Stimulated activated naive CD8-positive, alpha-beta T cell treated with anti-CD3 and anti-CD28 coated beads, Interleukin-15, amount 100 ng/mL, for 72 hours (primary cell): ENCODE data around the gene CTRB1.
"Not testable (repeated sequence)": the region's sequence is repeated elsewhere in the genome, so short reads cannot be mapped to it uniquely, and the experiment has no call there.

Source experiments
- ATAC-seq: fragments of 150-1000 bp; cut with Tn5 transposase; 2 replicates; pipeline ENCODE4 v1.10.0; 2021; ENCODE audit warnings: mild to moderate bottlenecking, moderate library complexity
- DNase-seq, 2 donors: peaks; one replicate each; pipeline ENCODE4 v3.0.0; 2021 to 2022
- H3K27ac Mint-ChIP-seq, 2 donors: one replicate each; pipeline ENCODE4 v1.8.0; 2022; ENCODE audit warnings: mild to moderate bottlenecking in 2 of 2, mixed read lengths in 2 of 2, moderate library complexity in 2 of 2
- H3K27me3 Mint-ChIP-seq: one replicate; pipeline ENCODE4 v1.8.0; 2022; ENCODE audit warnings: mixed read lengths
- H3K4me1 Mint-ChIP-seq: one replicate; pipeline ENCODE4 v1.8.0; 2022; ENCODE audit warnings: mild to moderate bottlenecking, mixed read lengths
- H3K4me3 Mint-ChIP-seq, 2 donors: one replicate each; pipeline ENCODE4 v1.8.0; 2022; ENCODE audit warnings: mild to moderate bottlenecking in 2 of 2, mixed read lengths in 2 of 2, moderate library complexity in 1 of 2
- H3K9me3 Mint-ChIP-seq, 2 donors: one replicate each; pipeline ENCODE4 v1.8.0; 2022; ENCODE audit warnings: mixed read lengths in 2 of 2

CTRB1 gene

DNA sequence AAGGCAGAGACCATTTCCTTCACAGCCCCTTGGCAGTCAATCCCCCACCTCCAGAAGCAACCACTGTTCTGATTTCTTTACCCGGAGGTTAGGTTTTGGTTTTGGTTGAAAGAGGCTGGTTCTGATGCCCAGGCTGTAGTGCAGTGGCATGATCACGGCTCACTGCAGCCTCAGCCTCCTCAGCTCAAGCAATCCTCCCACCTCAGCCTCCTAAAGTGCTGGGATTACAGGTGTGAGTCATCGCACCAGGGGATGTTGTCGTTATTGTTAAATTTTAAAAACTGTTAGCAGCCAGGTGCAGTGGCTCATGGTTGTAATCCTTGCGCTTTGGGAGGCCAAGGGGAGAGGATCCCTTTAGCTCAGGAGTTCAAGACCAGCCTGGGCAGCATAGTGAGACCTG, 8.8 kb upstream of the CTRB1 start:
- no peak overlapping the region for H3K27ac Mint-ChIP-seq
- no peak overlapping the region for H3K4me3 Mint-ChIP-seq
- no peaks in the 10 kb centered on the region for H3K9me3 Mint-ChIP-seq
- ATAC-seq (no peak), DNase-seq (no peak)
- H3K4me1 Mint-ChIP-seq = no peaks in the 10 kb centered on the region
- H3K27me3 Mint-ChIP-seq = peaks cover 8% of the 10 kb centered on the region

DNA sequence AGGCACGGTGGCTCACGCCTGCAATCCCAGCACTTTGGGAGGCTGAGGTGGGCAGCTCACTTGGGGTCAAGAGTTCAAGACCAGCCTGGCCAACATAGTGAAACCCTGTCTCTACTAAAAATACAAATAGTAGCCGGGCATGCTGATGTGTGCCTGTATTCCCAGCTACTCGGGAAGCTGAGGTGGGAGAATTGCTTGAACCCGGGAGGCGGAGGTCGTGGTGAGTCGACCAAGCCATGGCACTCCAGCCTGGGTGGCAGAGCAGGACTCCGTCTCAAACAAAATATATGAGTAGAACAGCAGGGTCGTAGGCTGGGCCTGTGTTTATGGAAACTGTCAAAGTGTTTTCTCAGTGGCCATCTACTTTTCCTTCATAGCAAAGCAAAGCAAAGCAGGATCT, 7.5 kb upstream of the CTRB1 start:
- not testable (repeated sequence) for H3K27me3 Mint-ChIP-seq, H3K9me3 Mint-ChIP-seq, H3K27ac Mint-ChIP-seq, ATAC-seq, H3K4me1 Mint-ChIP-seq, DNase-seq, H3K4me3 Mint-ChIP-seq

DNA sequence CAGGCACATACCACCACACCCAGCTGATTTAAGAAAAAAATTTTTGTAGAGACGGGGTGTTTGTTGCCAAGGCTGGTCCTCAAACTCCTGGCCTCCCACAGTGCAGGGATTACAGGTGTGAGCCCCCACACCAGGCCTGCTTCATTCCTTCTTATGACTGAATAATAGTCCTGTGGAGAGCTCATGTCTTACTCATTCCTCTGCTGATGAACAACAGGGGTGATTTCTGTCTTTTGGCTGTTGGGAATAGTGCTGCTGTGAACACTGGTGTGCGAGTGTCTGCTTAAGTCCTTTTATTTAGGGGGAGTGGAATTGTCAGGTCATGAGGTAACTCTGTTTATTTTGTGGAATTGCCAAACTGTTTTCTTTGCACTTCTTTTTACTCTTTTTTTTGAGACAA, 2.7 kb upstream of the CTRB1 start:
- H3K27ac Mint-ChIP-seq = peak overlapping the region in 1 of 2 donors; percentile 59
- ATAC-seq (no peak), DNase-seq (no peak)
- H3K4me3 Mint-ChIP-seq = no peak overlapping the region
- no peaks in the 10 kb centered on the region for H3K27me3 Mint-ChIP-seq
- no peaks in the 10 kb centered on the region for H3K9me3 Mint-ChIP-seq
- H3K4me1 Mint-ChIP-seq = peaks cover 21% of the 10 kb centered on the region

DNA sequence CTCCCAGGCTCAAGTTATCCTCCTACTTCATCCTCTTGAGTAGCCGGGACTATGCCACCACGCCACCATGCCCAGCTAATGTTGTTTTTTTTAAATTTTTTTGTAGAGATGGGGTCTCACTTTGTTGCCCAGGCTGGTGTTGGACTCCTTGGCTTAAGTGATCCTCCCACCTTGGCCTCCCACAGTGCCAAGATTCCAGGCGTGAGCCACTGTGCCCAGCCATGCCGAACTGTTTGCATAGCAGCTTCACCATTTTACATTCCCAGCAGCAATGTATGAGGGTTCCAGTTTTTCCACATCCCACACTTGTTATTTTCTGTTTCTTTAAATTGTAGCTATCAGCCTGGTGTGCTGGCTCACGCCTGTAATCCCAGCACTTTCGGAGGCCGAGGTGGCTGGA, 2.2 kb upstream of the CTRB1 start:
- Mint-ChIP-seq H3K27ac (peak overlapping the region in 1 of 2 donors; percentile 59), H3K4me1 (peaks cover 21% of the 10 kb centered on the region), H3K4me3 (no peak overlapping the region), H3K27me3 (no peaks in the 10 kb centered on the region), H3K9me3 (no peaks in the 10 kb centered on the region)
- no peak for DNase-seq
- ATAC-seq = no peak

DNA sequence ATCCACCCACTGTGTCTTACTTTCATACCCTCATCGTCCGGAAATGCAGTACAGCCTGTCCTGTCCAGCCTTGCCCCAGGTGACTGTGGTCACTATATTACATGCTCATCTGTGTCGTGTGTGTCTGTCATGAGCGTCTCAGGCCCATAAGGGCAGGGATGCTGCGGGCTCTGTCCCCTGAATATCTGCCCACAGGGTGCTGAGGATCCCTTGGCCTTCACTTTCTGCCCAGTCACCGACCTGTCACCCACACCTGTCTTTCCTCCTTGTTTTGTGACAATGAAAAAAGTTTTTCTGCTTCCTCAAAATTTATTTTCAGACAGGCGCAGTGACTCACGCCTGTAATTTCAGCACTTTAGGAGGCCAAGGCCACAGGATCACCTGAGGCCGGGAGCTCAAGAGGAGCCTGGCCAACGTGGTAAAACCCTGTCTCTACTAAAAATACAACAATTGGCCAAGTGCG, 1.4 kb upstream of the CTRB1 start:
- Mint-ChIP-seq H3K27ac (peak overlapping the region in 1 of 2 donors; percentile 46), H3K4me1 (peaks cover 21% of the 10 kb centered on the region), H3K27me3 (no peaks in the 10 kb centered on the region), H3K4me3 (no peak overlapping the region), H3K9me3 (no peaks in the 10 kb centered on the region)
- no peak for DNase-seq
- ATAC-seq = no peak

DNA sequence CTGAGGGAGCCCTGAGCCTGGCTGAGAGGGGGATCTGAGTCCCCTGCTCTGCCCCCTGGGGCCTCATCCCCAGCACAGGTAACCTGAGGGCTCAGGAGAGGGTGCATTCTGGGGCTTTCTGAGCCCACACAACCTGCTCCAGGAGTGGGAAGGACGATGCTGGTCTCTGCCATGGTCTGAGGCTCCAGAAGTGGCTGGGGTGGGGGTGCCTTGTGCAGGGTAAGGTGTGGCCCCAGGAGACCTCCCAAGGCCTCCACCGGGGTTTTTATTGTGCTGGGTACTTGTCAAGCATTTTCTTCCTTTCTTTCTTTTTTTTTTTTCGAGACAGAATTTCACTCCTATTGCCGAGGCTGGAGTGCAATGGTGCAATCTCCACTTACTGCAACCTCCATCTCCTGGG, 300 bp downstream of the CTRB1 start:
- no peak for ATAC-seq
- Mint-ChIP-seq H3K9me3 (no peaks in the 10 kb centered on the region), H3K4me1 (peaks cover 21% of the 10 kb centered on the region), H3K4me3 (peak overlapping the region in 1 of 2 donors; percentile 44), H3K27me3 (no peaks in the 10 kb centered on the region), H3K27ac (peak overlapping the region; percentile 63 to 95)
- no peak for DNase-seq

DNA sequence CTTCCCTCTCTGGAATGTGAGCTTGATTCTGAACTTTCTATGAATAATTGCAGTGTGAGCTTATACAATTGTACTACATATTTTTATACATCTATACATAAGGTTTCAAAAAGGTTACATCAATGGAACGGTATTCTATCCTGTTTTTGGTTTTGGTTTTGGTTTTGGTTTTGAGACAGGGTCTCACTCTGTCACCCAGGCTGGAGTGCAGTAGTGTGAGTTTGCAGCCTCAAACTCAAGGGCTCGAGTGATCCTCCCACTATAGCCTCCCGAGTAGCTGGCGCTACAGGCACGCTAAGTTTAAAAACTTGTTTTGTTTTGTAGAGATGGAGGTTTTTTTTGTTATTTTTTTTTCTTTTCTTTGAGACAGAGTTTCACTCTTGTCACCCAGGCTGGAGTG, 1.1 kb downstream of the CTRB1 start:
- Mint-ChIP-seq H3K27me3 (no peaks in the 10 kb centered on the region), H3K4me1 (peaks cover 21% of the 10 kb centered on the region), H3K9me3 (no peaks in the 10 kb centered on the region), H3K4me3 (peak overlapping the region; percentile 69 to 83), H3K27ac (peak overlapping the region; percentile 85 to 95)
- ATAC-seq (peak; percentile 70), DNase-seq (peak in 1 of 2 donors; percentile 32)

DNA sequence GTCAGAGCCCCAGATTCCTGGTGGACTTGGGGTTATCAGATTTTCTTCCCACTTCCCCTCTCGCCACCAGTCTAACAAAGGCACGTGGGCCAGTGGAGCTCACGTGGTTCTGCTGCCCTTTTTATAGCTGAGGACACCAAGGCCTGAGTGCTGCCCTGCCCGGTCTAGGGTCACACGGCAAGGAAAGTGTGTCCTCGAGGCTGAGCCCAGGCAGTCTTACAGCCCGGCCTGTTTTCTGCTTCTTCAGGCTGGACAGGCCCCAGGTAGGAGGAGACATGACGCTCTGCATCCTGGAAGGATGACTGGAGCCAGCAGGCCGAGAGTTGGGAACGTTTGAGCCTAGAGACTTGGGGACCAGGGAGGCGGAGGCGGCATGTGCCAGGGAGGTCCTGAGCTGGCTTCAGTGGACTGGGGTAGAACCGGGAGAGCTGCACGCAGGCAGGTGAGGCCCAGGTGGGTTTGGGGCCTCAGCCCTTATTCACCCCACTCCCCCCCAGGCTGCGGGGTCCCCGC, 3.5 kb downstream of the CTRB1 start:
- Mint-ChIP-seq H3K27ac (no peak overlapping the region), H3K4me1 (peaks cover 21% of the 10 kb centered on the region), H3K27me3 (peaks cover 3% of the 10 kb centered on the region), H3K4me3 (no peak overlapping the region), H3K9me3 (no peaks in the 10 kb centered on the region)
- ATAC-seq = no peak
- DNase-seq = no peak

DNA sequence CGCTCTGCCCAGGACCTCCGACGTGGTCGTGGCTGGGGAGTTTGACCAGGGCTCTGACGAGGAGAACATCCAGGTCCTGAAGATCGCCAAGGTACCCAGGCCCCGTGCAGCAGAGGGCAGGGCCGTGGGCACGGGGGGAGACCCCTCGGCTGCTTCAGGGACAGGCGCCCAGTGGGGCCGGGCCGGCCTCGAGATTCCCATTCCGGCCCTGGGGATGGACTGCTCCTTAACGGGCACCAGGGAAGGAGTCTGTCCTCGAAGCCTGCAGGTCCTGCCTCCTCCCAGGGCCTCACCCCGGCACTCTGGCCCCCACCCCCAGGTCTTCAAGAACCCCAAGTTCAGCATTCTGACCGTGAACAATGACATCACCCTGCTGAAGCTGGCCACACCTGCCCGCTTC, 4.3 kb downstream of the CTRB1 start:
- Mint-ChIP-seq H3K4me1 (peaks cover 21% of the 10 kb centered on the region), H3K27me3 (peaks cover 11% of the 10 kb centered on the region)
- peak; percentile 14 for ATAC-seq
- not testable (repeated sequence) for H3K4me3 Mint-ChIP-seq, H3K9me3 Mint-ChIP-seq, DNase-seq, H3K27ac Mint-ChIP-seq

- DNase-seq (no peak), ATAC-seq (no peak)
- Mint-ChIP-seq H3K4me1 (peaks cover 15% of the 10 kb centered on the region), H3K27me3 (peaks cover 12% of the 10 kb centered on the region), H3K9me3 (no peaks in the 10 kb centered on the region), H3K4me3 (no peak overlapping the region), H3K27ac (no peak overlapping the region)
Measured at GRCh38 chr16:75224306-75225082, 5.7 kb downstream of the CTRB1 start.

DNA sequence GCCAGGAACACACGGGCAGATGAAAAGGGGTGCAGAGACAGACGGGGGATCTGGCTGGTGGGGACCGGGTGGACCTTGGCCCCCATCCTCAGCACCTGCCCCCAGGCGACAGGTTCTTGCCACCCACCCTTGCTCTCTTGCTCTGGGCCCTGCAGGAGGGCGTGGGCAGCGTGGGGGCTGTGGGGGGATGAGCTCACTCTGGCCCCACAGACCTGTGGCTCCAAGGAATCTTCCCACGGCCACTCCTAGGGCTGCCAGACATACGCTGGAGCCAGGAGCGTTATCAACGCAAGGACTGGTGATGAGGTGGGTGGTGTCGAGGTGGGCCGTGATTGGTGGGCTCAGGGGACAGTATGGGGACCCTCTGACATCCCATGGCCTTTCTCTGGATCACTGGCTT, 6.3 kb downstream of the CTRB1 start:
- Mint-ChIP-seq H3K4me1 (peaks cover 9% of the 10 kb centered on the region), H3K9me3 (no peaks in the 10 kb centered on the region), H3K27ac (no peak overlapping the region), H3K27me3 (peaks cover 12% of the 10 kb centered on the region), H3K4me3 (no peak overlapping the region)
- DNase-seq (no peak), ATAC-seq (no peak)

DNA sequence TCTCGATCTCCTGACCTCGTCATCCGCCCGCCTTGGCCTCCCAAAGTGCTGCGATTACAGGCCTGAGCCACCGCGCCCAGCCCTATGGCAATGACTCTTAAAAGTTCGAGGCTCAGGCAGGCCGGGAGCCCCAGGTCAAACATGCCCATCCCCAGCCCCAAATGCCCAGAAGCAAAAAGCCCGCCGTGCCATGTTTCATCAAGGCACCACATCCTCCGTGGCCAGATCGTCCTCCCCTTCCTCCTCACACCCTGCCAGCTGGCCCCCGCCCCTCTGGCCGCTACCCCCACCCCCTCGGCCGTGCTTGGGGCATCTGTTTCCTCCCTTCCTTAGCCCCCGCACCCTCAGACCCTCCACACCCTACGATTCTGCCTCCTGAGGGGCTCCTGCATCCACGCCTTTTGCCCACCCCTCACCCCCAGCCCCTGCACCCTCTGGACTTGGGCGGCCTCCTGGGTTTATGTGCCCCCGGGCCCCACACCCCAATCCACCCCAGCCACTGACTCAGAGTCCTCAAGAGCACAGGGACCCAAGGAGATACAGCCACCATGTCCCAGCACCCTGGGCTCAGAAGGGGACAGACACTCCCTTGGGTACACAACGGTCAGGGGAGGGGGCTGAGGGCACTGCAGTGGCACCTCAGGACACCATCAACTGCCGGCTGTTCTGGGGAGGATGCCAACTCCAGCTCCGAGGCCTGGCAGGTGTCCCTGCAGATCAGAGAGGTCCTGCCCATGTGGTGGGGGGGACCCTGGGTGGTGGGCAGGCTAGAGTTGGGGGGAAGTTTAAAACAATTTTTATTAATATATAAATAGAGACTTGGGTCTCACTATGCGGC, 7.1 kb downstream of the CTRB1 start:
- ATAC-seq (no peak), DNase-seq (no peak)
- Mint-ChIP-seq H3K4me1 (peaks cover 1% of the 10 kb centered on the region), H3K27ac (no peak overlapping the region), H3K4me3 (no peak overlapping the region), H3K9me3 (no peaks in the 10 kb centered on the region), H3K27me3 (peaks cover 12% of the 10 kb centered on the region)

- Mint-ChIP-seq H3K27ac (no peak overlapping the region), H3K4me1 (no peaks in the 10 kb centered on the region), H3K4me3 (no peak overlapping the region), H3K9me3 (no peaks in the 10 kb centered on the region), H3K27me3 (peaks cover 12% of the 10 kb centered on the region)
- no peak for ATAC-seq
- no peak for DNase-seq
Measured at GRCh38 chr16:75226550-75227360, 8.0 kb downstream of the CTRB1 start.

DNA sequence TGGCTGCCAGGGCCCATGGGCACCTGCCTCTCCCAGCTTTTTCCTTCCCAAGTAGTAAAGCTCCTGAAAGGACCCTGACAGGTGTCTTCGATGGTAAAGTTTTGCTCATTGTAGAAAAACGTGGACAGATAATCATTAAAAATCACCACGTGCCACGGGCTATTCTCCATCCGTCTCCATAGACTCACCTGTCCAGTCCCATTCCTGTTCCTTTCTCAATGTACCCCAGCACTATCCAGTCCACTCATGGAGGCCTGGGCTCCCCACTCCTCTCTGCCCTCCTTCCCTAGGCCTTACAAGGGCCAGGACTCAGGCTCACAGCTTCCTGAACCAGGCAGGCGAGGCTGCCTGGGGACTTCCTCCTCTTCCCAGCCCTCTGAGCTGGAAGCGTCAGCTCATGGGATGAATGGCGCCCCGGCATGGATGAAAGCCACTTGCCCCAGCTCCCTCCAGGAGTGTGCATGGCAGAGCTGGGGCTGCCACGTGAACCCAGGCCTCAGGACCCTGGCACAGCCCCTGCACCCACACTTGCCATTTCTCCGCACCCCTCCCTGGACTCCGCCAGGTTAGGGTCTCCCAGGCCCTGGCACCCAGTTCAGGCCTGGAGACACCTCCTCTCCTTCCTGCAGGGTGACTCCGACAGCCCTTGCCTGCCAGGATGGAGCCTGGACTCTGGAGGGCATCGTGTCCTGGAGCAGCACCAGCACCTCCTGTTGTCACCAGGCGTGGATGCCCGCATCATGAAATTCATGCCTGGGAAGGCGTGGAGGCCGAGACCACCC, 8.8 kb downstream of the CTRB1 start:
- DNase-seq = no peak
- no peak for ATAC-seq
- Mint-ChIP-seq H3K9me3 (no peaks in the 10 kb centered on the region), H3K27ac (peak overlapping the region in 1 of 2 donors; percentile 49), H3K27me3 (peaks cover 12% of the 10 kb centered on the region), H3K4me1 (no peaks in the 10 kb centered on the region), H3K4me3 (no peak overlapping the region)
